ENCODE results near the gene NECTIN3.

- no peak for TF ChIP-seq CTCF (IDR thresholded peaks at IDR 0.05)
- no peak for TF ChIP-seq POLR2A (IDR thresholded peaks at IDR 0.05)
Observed at GRCh38 chr3:111096487-111097209, 25.0 kb downstream of the NECTIN3 start.
